Measurements from ENCODE around the gene BMS1. TPM values are rescaled to one million over a fixed set of nuclear protein-coding genes. Genes with fewer than 3 reads are reported as not detected.

BMS1 gene
- total and polyA plus RNA-seq, 10 of the 15 experiments (the other 5 are each of a cell fraction or from before 2014, with no cell fraction given) = 7.6 to 33.6 (median 21.0) TPM

DNA sequence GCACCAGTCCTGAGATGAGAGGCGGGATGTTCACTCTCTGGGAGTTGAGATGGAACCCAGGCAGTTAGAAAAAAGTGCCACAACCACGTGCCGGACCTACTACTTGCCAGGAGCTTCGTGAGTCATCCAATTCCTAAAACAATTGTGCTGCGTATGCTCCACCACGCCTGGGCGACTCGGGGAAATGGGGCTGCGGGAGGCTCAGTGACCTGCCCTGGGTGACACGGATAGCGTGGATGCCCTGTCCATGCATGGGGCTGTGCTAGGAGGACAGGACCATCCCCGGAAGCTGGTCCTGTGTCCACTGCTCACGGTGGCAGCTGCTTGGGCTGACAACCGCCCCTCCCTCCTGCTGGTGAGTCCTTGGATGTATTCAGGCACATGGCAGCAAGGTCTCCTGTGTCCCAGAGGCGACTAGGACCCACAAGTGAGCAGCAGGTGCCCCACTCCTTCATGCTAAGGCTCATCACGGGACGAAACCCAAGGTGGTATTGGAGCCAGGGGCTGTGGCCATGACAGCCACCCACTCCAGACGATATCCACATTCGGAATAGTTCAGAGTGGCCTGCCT lies 90.4 kb downstream of the BMS1 start:
- no peaks in the 10 kb centered on the region for H3K36me3 ChIP-seq (ENCODE audit: control insufficient read depth in 2 of 2, insufficient read depth in 2 of 2, low read length in 1 of 2)
- ATAC-seq = no peak
- no peak overlapping the region for H2AFZ ChIP-seq (ENCODE audit: control insufficient read depth, low read depth, low read length)
- H3K79me2 ChIP-seq (ENCODE audit: control insufficient read depth, insufficient read depth, low read length) = no peaks in the 10 kb centered on the region
- intact Hi-C loops (cut with micrococcal nuclease; ENCODE audit: unreplicated experiment) (no loop called here), in situ Hi-C loops (cut with MboI) (no loop called here)
- TF ChIP-seq SMAD1 (IDR thresholded peaks at IDR 0.05; ENCODE audit: low read depth, partially characterized antibody) (no peak), TAF1 (IDR thresholded peaks at IDR 0.05; ENCODE audit: borderline replicate concordance, low read depth, low read length) (no peak), TCF7 (IDR thresholded peaks at IDR 0.05; ENCODE audit: borderline replicate concordance) (no peak), PML (IDR thresholded peaks at IDR 0.05; ENCODE audit: low read length) (no peak), HDGF (IDR thresholded peaks at IDR 0.05) (no peak), SRF (IDR thresholded peaks at IDR 0.05; ENCODE audit: low read depth in 2 of 2, low read length in 2 of 2) (no peak), ZNF207 (IDR thresholded peaks at IDR 0.05; ENCODE audit: borderline replicate concordance) (no peak), ZNF24 (IDR thresholded peaks at IDR 0.05) (no peak)
- TF ChIP-seq, protein P1, sequence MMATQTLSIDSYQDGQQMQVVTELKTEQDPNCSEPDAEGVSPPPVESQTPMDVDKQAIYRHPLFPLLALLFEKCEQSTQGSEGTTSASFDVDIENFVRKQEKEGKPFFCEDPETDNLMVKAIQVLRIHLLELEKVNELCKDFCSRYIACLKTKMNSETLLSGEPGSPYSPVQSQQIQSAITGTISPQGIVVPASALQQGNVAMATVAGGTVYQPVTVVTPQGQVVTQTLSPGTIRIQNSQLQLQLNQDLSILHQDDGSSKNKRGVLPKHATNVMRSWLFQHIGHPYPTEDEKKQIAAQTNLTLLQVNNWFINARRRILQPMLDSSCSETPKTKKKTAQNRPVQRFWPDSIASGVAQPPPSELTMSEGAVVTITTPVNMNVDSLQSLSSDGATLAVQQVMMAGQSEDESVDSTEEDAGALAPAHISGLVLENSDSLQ (IDR thresholded peaks at IDR 0.05) = no peak
- TF ChIP-seq, protein P2, sequence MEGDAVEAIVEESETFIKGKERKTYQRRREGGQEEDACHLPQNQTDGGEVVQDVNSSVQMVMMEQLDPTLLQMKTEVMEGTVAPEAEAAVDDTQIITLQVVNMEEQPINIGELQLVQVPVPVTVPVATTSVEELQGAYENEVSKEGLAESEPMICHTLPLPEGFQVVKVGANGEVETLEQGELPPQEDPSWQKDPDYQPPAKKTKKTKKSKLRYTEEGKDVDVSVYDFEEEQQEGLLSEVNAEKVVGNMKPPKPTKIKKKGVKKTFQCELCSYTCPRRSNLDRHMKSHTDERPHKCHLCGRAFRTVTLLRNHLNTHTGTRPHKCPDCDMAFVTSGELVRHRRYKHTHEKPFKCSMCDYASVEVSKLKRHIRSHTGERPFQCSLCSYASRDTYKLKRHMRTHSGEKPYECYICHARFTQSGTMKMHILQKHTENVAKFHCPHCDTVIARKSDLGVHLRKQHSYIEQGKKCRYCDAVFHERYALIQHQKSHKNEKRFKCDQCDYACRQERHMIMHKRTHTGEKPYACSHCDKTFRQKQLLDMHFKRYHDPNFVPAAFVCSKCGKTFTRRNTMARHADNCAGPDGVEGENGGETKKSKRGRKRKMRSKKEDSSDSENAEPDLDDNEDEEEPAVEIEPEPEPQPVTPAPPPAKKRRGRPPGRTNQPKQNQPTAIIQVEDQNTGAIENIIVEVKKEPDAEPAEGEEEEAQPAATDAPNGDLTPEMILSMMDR (IDR thresholded peaks at IDR 0.05 in 2 of 3, conservative IDR thresholded peaks at IDR 0.05 in 1 of 3; ENCODE audit: control insufficient read depth in 2 of 3, extremely low read depth in 1 of 3, insufficient read depth in 1 of 3, low read depth in 3 of 3, low read length in 3 of 3) = no peak
- H3K9ac ChIP-seq (ENCODE audit: control insufficient read depth, insufficient read depth, low read length) = no peak overlapping the region
- DNase-seq (ENCODE audit: low read depth, low spot score) = no peak
- H3K4me3 ChIP-seq = no peak overlapping the region
- FAIRE-seq = peak; percentile 79
- 29% methylated on average over 19 of the region's 19 CpGs for WGBS (ENCODE audit: insufficient coverage, insufficient replicate concordance, low lambda C conversion rate, missing lambda C conversion rate)
- no peaks in the 10 kb centered on the region; a peak in 1 of 4 replicates for H3K27me3 ChIP-seq (replicated peaks in 1 of 2; ENCODE audit: control insufficient read depth in 2 of 2, insufficient read depth in 2 of 2, low read length in 1 of 2)
- H3K4me1 ChIP-seq (ENCODE audit: control insufficient read depth, insufficient read depth, low read length) = no peaks in the 10 kb centered on the region
- ChIA-PET RAD21 (ENCODE audit: unreplicated experiment) (no interaction called here), SMC1A (ENCODE audit: uncharacterized antibody, unreplicated experiment) (no interaction called here), POLR2A (no interaction called here), CTCF (no interaction called here)
- no peaks in the 10 kb centered on the region for H3K9me3 ChIP-seq (replicated peaks; ENCODE audit: control insufficient read depth, insufficient read depth, low read length)
- H3K27ac ChIP-seq (ENCODE audit: control insufficient read depth, insufficient read depth) = no peak overlapping the region
- no peaks in the 10 kb centered on the region for H4K20me1 ChIP-seq (ENCODE audit: control insufficient read depth, insufficient read depth)
- BruUV-seq (replicated peaks) = no TSS peak
- H3K4me2 ChIP-seq (ENCODE audit: control insufficient read depth, insufficient read depth) = no peak overlapping the region
